GM08714 (cell line): ENCODE data around the gene SSBP3.

Source experiments
- H3K4me3 ChIP-seq: fragments of 200-500 bp; sonication (Bioruptor generic); 2 replicates; pipeline ENCODE4 v1.5.1; 2014; ENCODE audit warnings: mild to moderate bottlenecking, low read length, inconsistent platforms
- ZNF274 ChIP-seq: IDR thresholded peaks from 2 replicates; pipeline ENCODE4 v1.6.1; 2012; ENCODE audit warnings: mild to moderate bottlenecking, low read depth, low read length

SSBP3 gene

GRCh38 chr1:54229281-54229891 is 176.8 kb downstream of the SSBP3 start:
- no peak for TF ChIP-seq ZNF274

GRCh38 chr1:54228638-54229079 is 177.5 kb downstream of the SSBP3 start:
- TF ChIP-seq ZNF274, result no peak
- no peak overlapping the region for H3K4me3 ChIP-seq

More at GRCh38 chr1:54229281-54229891, 176.8 kb downstream of the SSBP3 start:
- no peak overlapping the region for H3K4me3 ChIP-seq

- TF ChIP-seq ZNF274, result no peak
Measured at GRCh38 chr1:54227891-54228310, 178.3 kb downstream of the SSBP3 start.

GRCh38 chr1:54227091-54227602 is 179.0 kb downstream of the SSBP3 start:
- TF ChIP-seq ZNF274, result no peak
- H3K4me3 ChIP-seq, result no peak overlapping the region

More at GRCh38 chr1:54227891-54228310, 178.3 kb downstream of the SSBP3 start:
- no peak overlapping the region for H3K4me3 ChIP-seq

- TF ChIP-seq ZNF274, result no peak
- H3K4me3 ChIP-seq, result no peak overlapping the region
Measured at GRCh38 chr1:54225986-54226559, 180.1 kb downstream of the SSBP3 start.

- TF ChIP-seq ZNF274, result no peak
- H3K4me3 ChIP-seq, result no peak overlapping the region
Measured at GRCh38 chr1:54225378-54225777, 180.8 kb downstream of the SSBP3 start.

- no peak overlapping the region for H3K4me3 ChIP-seq
- TF ChIP-seq ZNF274, result no peak
Measured at GRCh38 chr1:54224233-54224632, 182.0 kb downstream of the SSBP3 start.

GRCh38 chr1:54223441-54224202 is 182.6 kb downstream of the SSBP3 start:
- TF ChIP-seq ZNF274, result no peak
- no peak overlapping the region for H3K4me3 ChIP-seq

- no peak for TF ChIP-seq ZNF274
- H3K4me3 ChIP-seq, result no peak overlapping the region
Measured at GRCh38 chr1:54222711-54223110, 183.5 kb downstream of the SSBP3 start.

GRCh38 chr1:54221867-54222484 is 184.2 kb downstream of the SSBP3 start:
- H3K4me3 ChIP-seq, result no peak overlapping the region
- no peak for TF ChIP-seq ZNF274

- no peak for TF ChIP-seq ZNF274
Measured at GRCh38 chr1:54221113-54221834, 184.9 kb downstream of the SSBP3 start.

GRCh38 chr1:54220004-54220811 is 186.0 kb downstream of the SSBP3 start:
- H3K4me3 ChIP-seq, result no peak overlapping the region
- no peak for TF ChIP-seq ZNF274

More at GRCh38 chr1:54221113-54221834, 184.9 kb downstream of the SSBP3 start:
- H3K4me3 ChIP-seq, result no peak overlapping the region

GRCh38 chr1:54219688-54220003 is 186.5 kb downstream of the SSBP3 start:
- no peak for TF ChIP-seq ZNF274
- no peak overlapping the region for H3K4me3 ChIP-seq
